GM19455 (cell line): ENCODE measurements around the gene USP43.

Experiments used
- ATAC-seq: cut with Tn5 transposase; IDR thresholded peaks from one replicate; pipeline ENCODE4 v1.9.1; 2021; ENCODE audit not compliant: unreplicated experiment

Gene USP43

DNA sequence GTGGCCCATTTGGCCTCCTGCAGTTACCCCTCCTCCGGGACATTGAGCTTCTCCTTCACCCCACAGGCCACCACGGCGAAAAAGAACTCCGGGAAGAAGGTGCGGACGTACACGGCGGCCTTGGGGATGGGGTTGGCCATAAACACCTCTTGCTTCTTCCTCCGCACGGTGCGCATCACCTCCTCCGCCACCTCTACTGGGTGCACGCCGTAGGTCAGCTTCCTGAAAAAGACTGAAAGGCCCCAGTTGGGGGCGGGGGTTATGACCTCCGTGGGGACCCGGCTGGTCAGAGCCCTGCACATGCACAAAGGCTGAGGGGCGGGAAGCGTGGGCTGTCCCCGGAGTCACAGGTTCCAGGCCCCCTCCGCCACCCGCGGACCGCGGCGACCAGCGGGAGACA lies 126.1 kb downstream of the USP43 start:
- no peak for ATAC-seq

- ATAC-seq, result no peak
Measured at GRCh38 chr17:9772658-9773057, 127.3 kb downstream of the USP43 start.

DNA sequence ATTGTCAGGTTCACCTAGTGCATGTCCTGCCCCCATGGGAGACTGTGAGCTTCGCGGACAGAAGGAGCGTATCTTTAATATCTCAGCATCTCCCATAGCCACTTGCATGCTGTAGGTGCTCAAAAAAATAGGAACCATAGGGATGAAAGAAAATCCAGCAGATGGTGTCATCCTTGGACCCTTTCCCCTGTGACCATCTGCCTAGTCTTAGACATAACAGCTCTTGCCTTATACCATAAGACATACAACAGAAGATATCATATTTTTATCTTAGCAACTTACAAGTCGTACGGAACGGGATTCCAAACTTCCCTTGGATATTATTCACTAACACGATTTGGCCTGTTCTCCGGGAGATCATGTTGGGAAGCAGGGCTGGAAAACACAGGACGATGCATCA lies 131.6 kb downstream of the USP43 start:
- ATAC-seq, result no peak
